ENCODE measurements around the gene PLA2G4D.

Gene PLA2G4D

DNA sequence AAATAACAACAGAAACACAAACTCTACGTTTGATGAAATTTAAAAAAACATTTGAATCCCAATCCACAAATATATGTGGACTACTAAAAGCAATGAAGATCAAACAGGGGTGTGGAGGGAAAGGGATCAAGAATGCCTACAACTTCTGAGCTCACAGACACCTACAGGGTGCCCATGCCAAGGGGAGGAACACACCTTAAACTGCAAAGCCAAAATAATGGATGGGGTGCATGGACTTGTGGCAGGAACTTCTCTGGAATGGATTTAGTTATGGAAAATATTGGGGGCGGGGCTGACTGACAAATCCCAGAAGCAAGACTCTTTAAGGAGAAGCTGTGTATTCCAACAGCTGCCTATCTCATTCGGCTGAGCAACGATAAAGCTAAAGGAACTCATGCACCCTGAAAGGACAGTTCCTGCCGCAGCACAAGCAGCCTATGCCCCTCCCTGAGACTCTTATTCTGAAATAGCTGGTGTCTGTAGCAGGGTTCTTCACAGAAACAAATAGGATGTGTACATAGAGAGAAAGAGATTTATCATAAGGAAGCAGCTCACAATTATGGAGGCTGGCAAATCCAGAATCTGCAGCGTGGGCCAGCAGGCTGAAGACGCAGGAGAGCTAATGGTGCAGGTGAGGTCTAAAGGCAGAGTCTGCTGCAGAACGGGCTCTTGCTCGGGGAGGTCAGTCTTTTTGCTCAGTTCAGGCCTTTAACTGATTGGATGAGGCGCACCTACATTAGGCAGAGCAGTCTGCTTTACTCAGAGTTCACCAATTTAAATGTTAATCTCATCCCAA, 24.5 kb upstream of the PLA2G4D start:
- no peak overlapping the region for H3K4me3 ChIP-seq (ENCODE audit: control insufficient read depth, low read depth, low read length)
- TF ChIP-seq, protein P1, sequence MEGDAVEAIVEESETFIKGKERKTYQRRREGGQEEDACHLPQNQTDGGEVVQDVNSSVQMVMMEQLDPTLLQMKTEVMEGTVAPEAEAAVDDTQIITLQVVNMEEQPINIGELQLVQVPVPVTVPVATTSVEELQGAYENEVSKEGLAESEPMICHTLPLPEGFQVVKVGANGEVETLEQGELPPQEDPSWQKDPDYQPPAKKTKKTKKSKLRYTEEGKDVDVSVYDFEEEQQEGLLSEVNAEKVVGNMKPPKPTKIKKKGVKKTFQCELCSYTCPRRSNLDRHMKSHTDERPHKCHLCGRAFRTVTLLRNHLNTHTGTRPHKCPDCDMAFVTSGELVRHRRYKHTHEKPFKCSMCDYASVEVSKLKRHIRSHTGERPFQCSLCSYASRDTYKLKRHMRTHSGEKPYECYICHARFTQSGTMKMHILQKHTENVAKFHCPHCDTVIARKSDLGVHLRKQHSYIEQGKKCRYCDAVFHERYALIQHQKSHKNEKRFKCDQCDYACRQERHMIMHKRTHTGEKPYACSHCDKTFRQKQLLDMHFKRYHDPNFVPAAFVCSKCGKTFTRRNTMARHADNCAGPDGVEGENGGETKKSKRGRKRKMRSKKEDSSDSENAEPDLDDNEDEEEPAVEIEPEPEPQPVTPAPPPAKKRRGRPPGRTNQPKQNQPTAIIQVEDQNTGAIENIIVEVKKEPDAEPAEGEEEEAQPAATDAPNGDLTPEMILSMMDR (IDR thresholded peaks at IDR 0.05; ENCODE audit: control insufficient read depth, insufficient read depth, low read depth, low read length, missing control alignments) = no peak
- DNase-seq (ENCODE audit: low read depth) = no peak

DNA sequence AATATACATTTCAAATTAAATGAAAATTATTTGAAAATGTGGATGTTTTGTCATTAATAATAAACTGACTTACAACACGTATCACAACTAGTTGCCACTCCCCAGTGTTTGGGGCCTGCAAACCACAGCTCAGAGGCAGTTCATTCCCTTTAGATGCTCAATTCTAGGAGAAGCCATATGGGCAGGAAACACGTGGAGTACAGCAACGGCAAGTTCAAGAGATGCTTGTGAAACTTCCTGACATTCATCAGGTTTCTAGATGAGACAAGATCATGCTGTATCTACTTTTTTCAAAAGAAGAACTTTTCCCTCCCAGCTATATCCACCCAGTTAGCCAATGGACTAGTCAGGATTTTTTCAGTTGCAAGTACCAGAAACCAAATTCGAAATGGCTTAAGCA, 17.6 kb upstream of the PLA2G4D start:
- TF ChIP-seq, protein P1 (IDR thresholded peaks at IDR 0.05; ENCODE audit: control insufficient read depth, insufficient read depth, low read depth, low read length, missing control alignments) = no peak
- H3K4me3 ChIP-seq (ENCODE audit: control insufficient read depth, low read depth, low read length) = no peak overlapping the region
- DNase-seq (ENCODE audit: low read depth) = no peak

DNA sequence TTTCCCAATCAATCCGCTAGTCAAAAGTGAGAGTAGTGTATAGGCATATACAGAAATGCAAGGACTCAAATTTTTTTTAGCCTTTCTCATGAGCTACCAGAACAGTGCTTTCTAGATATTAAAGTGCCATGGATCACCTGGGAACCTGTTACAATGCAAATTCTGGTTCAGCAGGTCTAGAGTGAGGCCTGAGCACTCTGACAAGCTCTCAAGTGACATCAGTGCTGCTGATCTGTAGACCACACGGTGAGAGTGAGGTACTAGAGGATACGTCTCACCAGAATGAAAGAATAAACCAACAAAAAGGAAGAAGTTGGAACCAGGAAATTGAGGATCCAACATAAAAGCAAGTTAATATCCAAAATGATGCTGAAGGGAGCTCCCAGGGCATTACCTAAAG, 16.0 kb upstream of the PLA2G4D start:
- TF ChIP-seq, protein P1 (IDR thresholded peaks at IDR 0.05; ENCODE audit: control insufficient read depth, insufficient read depth, low read depth, low read length, missing control alignments) = no peak
- H3K4me3 ChIP-seq (ENCODE audit: control insufficient read depth, low read depth, low read length) = no peak overlapping the region
- no peak for DNase-seq (ENCODE audit: low read depth)

DNA sequence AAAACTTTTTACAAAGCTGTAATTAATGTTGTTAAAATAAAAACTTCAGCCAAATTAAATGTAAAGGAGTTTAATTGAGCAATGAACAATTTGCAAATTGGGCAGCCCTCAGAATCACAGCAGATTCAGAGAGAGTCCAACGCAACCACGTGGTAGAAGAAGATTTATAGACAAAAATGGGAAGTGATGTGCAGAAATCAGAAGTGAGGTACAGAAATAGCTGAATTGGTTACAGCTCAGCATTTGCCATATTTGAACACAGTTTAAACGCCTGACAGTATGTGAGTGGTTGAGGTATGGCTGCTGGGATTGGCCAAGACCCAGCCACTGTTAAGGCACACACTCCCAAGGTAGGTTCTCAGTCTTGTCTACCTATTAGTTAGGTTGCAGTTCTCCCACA, 14.4 kb upstream of the PLA2G4D start:
- H3K4me3 ChIP-seq (ENCODE audit: control insufficient read depth, low read depth, low read length) = no peak overlapping the region
- TF ChIP-seq, protein P1 (IDR thresholded peaks at IDR 0.05; ENCODE audit: control insufficient read depth, insufficient read depth, low read depth, low read length, missing control alignments) = no peak
- DNase-seq (ENCODE audit: low read depth) = no peak

DNA sequence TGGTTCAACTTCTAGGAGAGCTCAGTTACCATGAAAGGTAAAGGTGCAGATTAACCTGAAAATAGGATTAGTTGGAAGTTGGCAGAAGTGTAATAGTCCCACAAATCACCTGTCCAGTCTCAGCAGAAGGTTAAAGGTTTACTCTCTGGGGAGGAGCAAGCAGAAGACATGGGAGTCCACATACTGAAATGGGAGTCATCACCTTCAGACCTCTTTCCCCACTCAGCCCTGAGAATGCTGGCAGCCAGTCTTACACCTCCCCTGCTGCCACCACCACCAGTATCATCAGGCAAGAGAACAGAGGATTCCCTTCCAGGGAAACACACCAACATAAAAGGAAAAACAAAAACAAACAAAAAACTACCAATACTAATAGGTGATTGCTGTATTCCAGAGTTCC, 13.8 kb upstream of the PLA2G4D start:
- no peak overlapping the region for H3K4me3 ChIP-seq (ENCODE audit: control insufficient read depth, low read depth, low read length)
- DNase-seq (ENCODE audit: low read depth) = no peak
- TF ChIP-seq, protein P1 (IDR thresholded peaks at IDR 0.05; ENCODE audit: control insufficient read depth, insufficient read depth, low read depth, low read length, missing control alignments) = no peak

DNA sequence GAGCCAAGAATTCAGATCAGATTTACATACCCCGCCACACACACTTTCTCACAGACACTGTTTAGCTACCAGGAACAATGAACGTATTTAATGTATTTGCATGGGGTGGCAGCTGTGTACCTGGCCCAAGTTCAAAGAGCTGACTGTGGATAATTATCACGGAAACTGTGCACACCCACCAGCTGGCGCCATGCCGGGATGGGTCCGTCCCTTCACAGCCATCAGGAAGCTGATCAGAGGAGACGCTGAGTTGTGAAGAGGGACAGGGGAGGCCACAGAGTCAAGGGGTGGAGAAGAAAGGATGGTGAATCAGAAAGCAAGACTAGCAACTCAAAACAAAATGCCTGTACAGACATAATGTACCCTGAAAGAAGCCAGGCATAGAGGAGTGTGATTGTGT, 13.1 kb upstream of the PLA2G4D start:
- H3K4me3 ChIP-seq (ENCODE audit: control insufficient read depth, low read depth, low read length) = no peak overlapping the region
- DNase-seq (ENCODE audit: low read depth) = no peak
- TF ChIP-seq, protein P1 (IDR thresholded peaks at IDR 0.05; ENCODE audit: control insufficient read depth, insufficient read depth, low read depth, low read length, missing control alignments) = no peak
